Kidney tubule cell (primary cell): ENCODE data around the gene PCDHB8.
"Not testable (repeated sequence)": the region's sequence is repeated elsewhere in the genome, so short reads cannot be mapped to it uniquely, and the experiment has no call there.

ENCODE experiments used
- DNase-seq: peaks from one replicate; pipeline ENCODE4 v3.0.0-alpha.2; 2018; ENCODE audit warnings: low spot score

PCDHB8 gene

DNA sequence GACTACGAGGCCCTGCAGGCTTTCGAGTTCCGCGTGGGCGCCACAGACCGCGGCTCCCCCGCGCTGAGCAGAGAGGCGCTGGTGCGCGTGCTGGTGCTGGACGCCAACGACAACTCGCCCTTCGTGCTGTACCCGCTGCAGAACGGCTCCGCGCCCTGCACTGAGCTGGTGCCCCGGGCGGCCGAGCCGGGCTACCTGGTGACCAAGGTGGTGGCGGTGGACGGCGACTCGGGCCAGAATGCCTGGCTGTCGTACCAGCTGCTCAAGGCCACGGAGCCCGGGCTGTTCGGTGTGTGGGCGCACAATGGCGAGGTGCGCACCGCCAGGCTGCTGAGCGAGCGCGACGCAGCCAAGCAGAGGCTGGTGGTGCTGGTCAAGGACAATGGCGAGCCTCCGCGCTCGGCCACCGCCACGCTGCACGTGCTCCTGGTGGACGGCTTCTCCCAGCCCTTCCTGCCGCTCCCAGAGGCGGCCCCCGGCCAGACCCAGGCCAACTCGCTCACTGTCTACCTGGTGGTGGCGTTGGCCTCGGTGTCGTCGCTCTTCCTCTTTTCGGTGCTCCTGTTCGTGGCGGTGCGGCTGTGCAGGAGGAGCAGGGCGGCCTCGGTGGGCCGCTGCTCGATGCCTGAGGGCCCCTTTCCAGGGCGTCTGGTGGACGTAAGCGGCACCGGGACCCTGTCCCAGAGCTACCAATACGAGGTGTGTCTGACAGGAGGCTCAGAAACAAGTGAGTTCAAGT lies 6.7 kb downstream of the PCDHB8 start:
- DNase-seq: not testable (repeated sequence)

DNA sequence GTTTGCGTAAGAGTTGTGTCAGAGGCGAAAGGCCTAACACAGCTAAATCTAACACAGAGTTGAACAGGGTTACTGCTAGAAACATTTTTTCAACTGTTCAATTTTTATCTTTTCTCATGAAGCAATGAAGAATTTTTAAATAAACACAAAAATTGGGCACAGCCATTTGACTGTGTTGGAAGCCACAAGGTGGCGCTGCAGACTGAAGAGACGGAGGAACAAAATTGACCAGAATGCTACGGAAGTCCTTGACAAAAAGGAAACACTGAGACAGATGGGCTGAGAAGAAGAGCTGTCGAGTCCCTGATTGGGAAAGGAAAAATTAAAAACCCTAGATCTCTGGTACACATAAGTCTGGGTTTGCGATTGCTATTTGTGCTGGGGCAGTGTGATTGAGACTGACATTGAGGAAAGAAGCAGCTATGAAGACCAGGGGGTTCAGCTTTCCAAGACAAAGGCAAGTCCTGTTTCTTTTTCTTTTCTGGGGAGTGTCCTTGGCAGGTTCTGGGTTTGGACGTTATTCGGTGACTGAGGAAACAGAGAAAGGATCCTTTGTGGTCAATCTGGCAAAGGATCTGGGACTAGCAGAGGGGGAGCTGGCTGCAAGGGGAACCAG lies 9.4 kb downstream of the PCDHB8 start, which contains the start of gene PCDHB9:
PCDHB9 (plus strand) TSS at position 265 of the 616 bp plus-strand sequence; CDS start at position 423, 158 bp downstream.
- DNase-seq: peak; percentile 18

DNA sequence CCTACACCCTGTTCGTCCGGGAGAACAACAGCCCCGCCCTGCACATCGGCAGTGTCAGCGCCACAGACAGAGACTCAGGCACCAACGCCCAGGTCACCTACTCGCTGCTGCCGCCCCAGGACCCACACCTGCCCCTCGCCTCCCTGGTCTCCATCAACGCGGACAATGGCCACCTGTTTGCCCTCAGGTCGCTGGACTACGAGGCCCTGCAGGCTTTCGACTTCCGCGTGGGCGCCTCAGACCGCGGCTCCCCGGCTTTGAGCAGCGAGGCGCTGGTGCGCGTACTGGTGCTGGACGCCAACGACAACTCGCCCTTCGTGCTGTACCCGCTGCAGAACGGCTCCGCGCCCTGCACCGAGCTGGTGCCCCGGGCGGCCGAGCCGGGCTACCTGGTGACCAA lies 11.1 kb downstream of the PCDHB8 start:
- not testable (repeated sequence) for DNase-seq

DNA sequence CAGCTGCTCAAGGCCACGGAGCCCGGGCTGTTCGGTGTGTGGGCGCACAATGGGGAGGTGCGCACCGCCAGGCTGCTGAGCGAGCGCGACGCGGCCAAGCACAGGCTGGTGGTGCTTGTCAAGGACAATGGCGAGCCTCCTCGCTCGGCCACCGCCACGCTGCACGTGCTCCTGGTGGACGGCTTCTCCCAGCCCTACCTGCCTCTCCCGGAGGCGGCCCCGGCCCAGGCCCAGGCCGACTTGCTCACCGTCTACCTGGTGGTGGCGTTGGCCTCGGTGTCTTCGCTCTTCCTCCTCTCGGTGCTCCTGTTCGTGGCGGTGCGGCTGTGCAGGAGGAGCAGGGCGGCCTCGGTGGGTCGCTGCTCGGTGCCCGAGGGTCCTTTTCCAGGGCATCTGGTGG lies 11.5 kb downstream of the PCDHB8 start:
- not testable (repeated sequence) for DNase-seq

DNA sequence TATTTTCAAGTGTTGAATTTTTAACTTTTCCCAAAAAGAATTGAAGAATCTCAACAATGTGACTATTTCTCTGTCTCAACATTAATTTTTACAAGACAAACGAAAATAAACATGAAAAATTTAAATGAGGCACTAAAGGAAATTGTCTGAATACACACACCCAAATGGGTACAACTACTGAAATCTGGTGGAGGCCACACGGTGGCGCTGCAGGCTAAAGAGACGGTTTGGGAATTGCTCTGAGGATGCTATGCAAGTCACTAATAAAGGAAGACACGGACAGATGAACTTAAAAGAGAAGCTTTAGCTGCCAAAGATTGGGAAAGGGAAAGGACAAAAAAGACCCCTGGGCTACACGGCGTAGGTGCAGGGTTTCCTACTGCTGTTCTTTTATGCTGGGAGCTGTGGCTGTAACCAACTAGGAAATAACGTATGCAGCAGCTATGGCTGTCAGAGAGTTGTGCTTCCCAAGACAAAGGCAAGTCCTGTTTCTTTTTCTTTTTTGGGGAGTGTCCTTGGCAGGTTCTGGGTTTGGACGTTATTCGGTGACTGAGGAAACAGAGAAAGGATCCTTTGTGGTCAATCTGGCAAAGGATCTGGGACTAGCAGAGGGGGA lies 14.6 kb downstream of the PCDHB8 start, which contains the start of gene PCDHB10:
PCDHB10 (plus strand) TSS at position 244 of the 616 bp plus-strand sequence; CDS start at position 444, 200 bp downstream.
- peak; percentile 31 for DNase-seq

DNA sequence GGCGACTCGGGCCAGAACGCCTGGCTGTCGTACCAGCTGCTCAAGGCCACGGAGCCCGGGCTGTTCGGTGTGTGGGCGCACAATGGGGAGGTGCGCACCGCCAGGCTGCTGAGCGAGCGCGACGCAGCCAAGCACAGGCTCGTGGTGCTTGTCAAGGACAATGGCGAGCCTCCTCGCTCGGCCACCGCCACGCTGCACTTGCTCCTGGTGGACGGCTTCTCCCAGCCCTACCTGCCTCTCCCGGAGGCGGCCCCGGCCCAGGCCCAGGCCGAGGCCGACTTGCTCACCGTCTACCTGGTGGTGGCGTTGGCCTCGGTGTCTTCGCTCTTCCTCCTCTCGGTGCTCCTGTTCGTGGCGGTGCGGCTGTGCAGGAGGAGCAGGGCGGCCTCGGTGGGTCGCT lies 16.7 kb downstream of the PCDHB8 start:
- not testable (repeated sequence) for DNase-seq

DNA sequence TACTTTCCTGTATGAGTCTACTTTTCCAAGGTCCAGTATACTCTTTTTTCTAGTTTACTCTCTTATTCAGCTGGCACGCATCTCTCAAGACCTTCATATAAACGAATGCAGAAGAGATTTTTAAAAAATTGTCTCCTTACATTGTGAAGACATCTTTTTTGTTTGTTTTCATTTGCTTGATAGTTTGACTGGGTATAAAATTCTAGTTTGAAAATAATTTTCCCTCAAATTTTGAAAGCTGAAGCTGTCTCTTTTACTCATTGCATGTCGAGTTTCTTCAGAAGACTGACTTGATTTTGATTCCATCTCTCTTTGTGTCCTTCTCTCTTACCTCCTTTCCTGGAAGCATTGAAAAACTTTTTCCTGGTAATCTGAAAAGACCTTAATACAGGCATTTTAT lies 18.8 kb downstream of the PCDHB8 start:
- no peak for DNase-seq

DNA sequence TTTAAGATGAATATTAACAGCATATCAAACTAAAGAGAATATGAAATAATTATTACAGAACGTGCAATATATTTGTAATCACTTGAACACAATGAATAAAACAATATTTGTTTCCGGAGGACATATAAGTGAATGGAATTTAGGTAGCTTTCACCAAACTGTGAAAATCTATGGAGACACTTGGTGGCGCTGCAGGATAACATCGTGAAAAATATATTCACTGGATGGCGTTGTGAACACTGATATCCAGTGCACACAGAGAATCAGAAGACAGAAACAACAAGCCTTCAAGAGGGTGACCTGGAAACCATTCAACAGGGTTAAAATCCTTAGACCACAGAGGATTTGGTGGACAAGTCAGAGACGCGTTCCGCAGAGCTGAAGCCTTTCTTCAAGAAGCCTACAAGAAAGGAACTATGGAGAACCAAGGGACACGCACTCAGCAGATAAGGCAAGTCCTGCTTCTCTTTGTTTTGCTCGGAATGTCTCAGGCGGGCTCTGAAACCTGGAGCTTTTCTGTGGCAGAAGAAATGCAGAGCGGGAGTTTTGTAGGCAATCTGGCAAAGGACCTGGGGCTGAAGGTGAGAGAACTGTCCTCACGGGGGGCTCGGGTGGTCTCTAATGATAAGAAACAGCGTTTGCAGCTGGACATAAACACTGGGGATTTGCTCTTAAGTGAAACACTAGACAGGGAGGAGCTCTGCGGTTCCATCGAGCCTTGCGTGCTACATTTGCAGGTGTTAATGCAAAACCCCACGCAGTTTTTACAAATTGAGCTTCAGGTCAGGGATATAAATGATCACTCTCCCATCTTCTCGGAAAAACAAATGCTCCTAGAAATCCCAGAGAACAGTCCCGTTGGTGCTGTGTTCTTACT lies 22.0 kb downstream of the PCDHB8 start, which contains the start of gene PCDHB11:
PCDHB11 (plus strand) TSS at position 269 of the 877 bp plus-strand sequence; CDS start at position 417, 148 bp downstream.
- DNase-seq: no peak

DNA sequence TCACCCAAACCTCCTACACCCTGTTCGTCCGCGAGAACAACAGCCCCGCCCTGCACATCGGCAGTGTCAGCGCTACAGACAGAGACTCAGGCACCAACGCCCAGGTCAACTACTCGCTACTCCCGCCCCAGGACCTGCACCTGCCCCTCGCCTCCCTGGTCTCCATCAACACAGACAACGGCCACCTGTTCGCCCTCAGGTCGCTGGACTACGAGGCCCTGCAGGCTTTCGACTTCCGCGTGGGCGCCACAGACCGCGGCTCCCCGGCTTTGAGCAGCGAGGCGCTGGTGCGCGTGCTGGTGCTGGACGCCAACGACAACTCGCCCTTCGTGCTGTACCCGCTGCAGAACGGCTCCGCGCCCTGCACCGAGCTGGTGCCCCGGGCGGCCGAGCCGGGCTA lies 23.5 kb downstream of the PCDHB8 start:
- DNase-seq: not testable (repeated sequence)

DNA sequence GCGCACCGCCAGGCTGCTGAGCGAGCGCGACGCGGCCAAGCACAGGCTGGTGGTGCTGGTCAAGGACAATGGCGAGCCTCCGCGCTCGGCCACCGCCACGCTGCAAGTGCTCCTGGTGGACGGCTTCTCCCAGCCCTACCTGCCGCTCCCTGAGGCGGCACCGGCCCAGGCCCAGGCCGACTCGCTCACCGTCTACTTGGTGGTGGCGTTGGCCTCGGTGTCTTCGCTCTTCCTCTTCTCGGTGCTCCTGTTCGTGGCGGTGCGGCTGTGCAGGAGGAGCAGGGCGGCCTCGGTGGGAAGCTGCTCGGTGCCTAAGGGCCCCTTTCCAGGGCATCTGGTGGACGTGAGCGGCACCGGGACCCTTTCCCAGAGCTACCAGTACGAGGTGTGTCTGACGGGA lies 24.1 kb downstream of the PCDHB8 start:
- not testable (repeated sequence) for DNase-seq

DNA sequence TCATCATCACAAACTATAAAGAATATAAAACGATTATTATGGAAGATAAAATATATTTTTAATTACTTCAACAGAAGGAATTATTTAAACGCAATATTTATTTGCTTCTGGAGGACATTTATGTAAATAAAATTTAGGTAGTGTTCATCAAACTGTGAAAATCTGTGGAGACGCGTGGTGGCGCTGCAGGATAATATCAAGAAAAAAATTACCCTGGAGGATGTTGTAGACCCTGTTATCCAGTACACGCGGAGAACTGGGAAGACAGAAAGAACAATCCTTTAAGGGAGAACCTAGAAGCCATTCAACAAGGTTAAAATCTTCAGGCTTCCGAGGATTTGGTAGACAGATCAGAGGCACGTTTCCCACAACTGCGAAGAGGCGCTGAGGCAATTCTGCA lies 30.9 kb downstream of the PCDHB8 start, which contains the start of gene PCDHB12:
PCDHB12 (plus strand) TSS at position 242 of the 400 bp plus-strand sequence. CDS start 189 bp downstream, outside the sequence.
- DNase-seq: no peak

DNA sequence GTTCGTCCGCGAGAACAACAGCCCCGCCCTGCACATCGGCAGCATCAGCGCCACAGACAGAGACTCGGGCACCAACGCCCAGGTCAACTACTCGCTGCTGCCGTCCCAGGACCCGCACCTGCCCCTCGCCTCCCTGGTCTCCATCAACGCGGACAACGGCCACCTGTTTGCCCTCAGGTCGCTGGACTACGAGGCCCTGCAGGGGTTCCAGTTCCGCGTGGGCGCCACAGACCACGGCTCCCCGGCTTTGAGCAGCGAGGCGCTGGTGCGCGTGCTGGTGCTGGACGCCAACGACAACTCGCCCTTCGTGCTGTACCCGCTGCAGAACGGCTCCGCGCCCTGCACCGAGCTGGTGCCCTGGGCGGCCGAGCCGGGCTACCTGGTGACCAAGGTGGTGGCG lies 32.7 kb downstream of the PCDHB8 start:
- not testable (repeated sequence) for DNase-seq

DNA sequence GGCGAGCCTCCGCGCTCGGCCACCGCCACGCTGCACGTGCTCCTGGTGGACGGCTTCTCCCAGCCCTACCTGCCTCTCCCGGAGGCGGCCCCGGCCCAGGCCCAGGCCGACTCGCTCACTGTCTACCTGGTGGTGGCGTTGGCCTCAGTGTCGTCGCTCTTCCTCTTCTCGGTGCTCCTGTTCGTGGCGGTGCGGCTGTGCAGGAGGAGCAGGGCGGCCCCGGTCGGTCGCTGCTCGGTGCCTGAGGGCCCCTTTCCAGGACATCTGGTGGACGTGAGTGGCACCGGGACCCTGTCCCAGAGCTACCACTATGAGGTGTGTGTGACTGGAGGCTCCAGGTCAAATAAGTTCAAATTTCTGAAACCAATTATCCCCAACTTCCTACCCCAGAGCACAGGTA lies 33.3 kb downstream of the PCDHB8 start:
- not testable (repeated sequence) for DNase-seq

DNA sequence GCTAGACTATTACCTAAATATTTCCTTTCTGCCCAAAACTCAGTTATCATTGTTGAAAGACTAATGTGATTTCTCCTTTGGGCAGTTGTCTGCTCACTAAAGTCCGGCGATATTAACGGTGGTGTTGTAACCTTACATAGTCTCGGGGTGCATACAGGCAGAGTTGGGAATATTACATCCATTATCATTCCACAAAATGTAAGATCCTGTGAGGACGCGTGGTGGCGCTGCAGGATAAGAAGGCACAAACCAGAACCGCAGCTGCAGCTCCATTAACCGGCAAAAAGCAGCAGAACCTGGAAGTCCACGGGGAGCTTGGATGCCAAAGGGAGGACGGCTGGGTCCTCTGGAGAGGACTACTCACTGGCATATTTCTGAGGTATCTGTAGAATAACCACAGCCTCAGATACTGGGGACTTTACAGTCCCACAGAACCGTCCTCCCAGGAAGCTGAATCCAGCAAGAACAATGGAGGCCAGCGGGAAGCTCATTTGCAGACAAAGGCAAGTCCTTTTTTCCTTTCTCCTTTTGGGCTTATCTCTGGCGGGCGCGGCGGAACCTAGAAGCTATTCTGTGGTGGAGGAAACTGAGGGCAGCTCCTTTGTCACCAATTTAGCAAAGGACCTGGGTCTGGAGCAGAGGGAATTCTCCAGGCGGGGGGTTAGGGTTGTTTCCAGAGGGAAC lies 36.2 kb downstream of the PCDHB8 start, which contains the start of gene PCDHB13:
PCDHB13 (plus strand) TSS at position 264 of the 684 bp plus-strand sequence; CDS start at position 469, 205 bp downstream.
- DNase-seq: peak; percentile 31

DNA sequence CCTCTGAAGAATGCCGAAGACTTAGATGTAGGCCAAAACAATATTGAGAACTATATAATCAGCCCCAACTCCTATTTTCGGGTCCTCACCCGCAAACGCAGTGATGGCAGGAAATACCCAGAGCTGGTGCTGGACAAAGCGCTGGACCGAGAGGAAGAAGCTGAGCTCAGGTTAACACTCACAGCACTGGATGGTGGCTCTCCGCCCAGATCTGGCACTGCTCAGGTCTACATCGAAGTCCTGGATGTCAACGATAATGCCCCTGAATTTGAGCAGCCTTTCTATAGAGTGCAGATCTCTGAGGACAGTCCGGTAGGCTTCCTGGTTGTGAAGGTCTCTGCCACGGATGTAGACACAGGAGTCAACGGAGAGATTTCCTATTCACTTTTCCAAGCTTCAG lies 37.0 kb downstream of the PCDHB8 start:
- DNase-seq: not testable (repeated sequence)

DNA sequence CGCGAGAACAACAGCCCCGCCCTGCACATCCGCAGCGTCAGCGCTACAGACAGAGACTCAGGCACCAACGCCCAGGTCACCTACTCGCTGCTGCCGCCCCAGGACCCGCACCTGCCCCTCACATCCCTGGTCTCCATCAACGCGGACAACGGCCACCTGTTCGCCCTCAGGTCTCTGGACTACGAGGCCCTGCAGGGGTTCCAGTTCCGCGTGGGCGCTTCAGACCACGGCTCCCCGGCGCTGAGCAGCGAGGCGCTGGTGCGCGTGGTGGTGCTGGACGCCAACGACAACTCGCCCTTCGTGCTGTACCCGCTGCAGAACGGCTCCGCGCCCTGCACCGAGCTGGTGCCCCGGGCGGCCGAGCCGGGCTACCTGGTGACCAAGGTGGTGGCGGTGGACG lies 37.9 kb downstream of the PCDHB8 start:
- DNase-seq: not testable (repeated sequence)

DNA sequence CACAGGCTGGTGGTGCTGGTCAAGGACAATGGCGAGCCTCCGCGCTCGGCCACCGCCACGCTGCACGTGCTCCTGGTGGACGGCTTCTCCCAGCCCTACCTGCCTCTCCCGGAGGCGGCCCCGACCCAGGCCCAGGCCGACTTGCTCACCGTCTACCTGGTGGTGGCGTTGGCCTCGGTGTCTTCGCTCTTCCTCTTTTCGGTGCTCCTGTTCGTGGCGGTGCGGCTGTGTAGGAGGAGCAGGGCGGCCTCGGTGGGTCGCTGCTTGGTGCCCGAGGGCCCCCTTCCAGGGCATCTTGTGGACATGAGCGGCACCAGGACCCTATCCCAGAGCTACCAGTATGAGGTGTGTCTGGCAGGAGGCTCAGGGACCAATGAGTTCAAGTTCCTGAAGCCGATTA lies 38.4 kb downstream of the PCDHB8 start:
- DNase-seq: not testable (repeated sequence)

DNA sequence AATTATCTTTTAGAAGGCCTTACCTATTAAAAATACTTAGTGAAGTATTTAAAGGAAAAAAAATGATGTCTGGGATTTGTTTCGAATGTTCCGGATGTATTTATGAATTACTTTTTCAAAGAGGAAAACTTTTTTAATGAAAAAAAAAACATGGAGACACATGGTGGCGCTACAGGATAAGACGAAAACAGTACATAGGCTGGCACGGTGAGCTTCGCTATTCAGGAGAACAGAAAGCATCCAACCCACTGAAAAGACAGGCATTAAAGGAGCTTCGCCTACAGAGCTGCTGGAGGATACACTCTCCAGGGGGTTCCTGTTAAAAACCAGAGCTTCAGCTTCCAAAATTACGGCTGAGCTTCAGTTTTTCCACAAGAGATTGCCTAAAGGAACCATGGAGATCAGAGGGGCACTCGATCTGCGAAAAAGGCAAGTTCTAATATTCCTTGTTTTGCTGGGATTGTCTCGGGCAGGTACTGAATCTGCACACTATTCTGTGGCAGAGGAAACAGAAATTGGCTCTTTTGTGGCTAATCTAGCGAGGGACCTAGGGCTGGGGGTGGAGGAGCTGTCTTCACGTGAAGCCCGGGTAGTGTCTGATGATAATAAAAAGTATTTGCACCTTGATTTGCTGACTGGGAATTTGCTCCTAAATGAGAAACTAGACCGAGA lies 45.7 kb downstream of the PCDHB8 start, which contains the start of gene PCDHB14:
PCDHB14 (plus strand) TSS at position 232 of the 672 bp plus-strand sequence; CDS start at position 395, 163 bp downstream.
- peak; percentile 34 for DNase-seq

DNA sequence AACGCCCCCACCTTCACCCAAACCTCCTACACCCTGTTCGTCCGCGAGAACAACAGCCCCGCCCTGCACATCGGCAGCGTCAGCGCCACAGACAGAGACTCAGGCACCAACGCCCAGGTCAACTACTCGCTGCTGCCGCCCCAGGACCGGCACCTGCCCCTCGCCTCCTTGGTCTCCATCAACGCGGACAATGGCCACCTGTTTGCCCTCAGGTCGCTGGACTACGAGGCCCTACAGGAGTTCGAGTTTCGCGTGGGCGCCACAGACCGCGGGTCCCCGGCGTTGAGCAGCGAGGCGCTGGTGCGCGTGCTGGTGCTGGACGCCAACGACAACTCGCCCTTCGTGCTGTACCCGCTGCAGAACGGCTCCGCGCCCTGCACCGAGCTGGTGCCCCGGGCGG lies 47.3 kb downstream of the PCDHB8 start:
- not testable (repeated sequence) for DNase-seq

DNA sequence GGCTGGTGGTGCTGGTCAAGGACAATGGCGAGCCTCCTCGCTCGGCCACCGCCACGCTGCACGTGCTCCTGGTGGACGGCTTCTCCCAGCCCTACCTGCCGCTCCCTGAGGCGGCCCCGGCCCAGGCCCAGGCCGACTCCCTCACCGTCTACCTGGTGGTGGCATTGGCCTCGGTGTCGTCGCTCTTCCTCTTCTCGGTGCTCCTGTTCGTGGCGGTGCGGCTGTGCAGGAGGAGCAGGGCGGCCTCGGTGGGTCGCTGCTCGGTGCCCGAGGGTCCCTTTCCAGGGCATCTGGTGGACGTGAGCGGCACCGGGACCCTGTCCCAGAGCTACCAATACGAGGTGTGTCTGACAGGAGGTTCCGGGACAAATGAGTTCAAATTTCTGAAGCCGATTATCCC lies 47.8 kb downstream of the PCDHB8 start:
- DNase-seq: not testable (repeated sequence)
